DMS 273 treated with DMSO at 0.1 percent for 48 hours (cell line): ENCODE results near the gene ALG12.

ENCODE experiments used
- DNase-seq: peaks from one replicate; lab custom pipeline; 2025; lab: John Stamatoyannopoulos, UW

ALG12 gene

DNA sequence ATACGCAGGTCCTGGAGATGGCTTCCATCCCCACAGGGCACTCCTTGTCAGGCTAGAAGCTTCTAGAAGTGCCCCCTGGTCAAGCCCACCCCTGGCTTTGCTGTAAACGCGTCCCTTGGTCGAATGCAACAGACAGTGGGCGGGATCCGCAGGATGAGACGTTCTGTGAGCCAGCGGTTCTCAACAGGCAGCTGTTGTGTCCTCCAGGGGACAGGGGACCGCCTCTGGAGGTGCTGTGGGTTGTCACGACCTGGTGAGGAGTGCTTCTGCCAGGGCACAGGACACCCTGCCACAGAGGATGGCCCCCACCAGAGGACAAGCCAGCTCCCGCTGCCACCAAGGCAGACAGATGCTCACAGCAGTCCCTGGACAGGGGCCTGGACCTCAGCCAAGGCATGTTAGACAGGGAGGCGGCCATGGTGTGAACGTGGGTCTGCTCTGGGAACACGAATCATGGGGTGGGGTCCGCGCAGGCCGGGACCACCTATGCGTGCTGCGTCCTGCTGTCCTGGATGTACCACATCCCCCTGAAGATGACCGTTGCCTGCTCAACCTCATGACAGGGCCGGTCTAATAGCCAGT, 11.8 kb upstream of the ALG12 start:
- no peak for DNase-seq

DNA sequence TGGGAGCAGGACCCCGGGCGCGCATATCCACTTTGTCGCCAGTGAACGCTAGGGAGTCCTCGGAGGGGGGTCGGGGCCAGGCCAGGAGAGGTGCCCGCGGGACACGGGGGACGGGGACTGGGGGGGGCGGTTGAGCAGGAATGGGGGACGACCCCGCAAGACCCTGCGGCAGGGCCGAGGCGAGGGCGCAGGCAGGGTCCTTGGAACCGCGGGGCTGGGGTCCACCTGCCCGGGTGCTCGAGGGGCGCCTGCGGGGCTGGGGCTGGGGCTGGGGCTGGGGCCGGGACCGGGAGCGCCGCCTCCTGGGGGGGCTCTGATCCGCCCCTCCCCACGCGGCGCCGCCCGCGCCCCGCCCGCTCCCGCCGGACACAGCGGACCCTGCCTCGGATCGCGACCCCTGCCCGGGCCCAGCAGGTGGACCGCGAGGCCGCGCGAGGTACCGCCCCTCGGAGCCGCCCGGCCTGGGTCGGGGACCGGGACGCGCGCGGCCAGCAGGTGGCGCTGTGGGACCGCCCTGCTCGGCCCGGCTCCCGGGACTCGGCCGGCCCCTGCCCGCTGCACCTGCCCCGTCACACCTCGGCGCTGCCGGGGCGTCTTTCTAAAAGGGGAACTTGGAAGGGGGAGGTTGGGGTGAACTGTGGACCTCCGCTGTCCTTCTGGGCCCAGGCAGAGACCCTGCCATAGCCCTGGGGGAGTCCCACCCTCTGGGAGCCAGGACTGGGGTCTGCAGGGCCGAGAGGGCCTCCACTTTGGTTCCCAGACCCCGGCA, 11.2 kb upstream of the ALG12 start:
- no peak for DNase-seq

- no peak for DNase-seq
Measured at GRCh38 chr22:49928555-49929210, 10.4 kb upstream of the ALG12 start.

DNA sequence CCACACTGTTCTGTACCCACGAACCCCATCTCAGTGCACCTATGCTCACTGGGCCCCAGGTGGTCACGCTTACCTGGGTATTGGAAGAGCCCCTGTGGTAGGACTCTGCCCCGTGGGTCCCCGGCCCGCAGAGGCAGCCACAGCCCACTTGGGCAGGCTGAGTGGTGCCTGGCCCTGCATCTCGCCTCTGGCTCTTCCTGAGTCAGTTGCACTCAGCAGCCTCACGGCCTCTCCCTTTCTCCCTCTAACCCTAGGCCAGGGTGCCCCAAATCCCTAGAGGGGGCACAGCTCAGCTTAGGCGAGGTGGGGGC, 9.9 kb upstream of the ALG12 start:
- no peak for DNase-seq

DNA sequence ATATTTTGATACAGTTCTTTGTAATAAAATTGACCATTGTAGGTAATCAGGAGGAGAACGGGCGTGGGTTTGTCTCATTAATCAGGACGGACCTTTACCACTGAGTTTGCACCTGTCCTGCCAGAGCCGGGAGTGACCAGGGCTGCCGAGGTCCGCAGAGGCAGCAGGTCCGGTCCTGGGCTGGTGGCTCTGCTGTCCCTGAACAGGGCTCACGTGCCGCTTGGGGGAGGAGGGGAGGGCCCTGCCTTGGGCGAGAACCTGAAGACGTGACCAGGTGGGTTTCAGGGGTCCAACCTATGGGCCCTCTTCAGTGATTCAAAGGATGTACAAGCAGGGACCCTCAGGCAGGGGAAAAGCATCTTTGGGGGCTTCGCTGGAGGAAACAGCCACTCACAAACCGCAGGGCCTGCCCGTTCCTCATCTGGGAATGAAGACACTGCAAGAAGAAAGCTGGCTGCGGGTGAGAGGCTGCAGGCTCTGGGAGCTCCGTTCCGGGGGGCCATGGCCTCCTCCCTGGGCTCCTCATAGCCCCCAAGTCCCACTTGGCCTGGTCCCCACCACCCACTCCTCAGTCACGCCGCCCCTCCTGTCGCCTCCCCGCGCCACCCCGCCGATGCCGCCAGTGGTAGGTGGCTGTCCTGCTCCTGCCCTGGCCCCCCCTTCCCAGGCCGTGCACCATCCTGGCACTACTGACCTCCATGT, 9.4 kb upstream of the ALG12 start:
- no peak for DNase-seq

- DNase-seq, result no peak
Measured at GRCh38 chr22:49926916-49927315, 8.7 kb upstream of the ALG12 start.

DNA sequence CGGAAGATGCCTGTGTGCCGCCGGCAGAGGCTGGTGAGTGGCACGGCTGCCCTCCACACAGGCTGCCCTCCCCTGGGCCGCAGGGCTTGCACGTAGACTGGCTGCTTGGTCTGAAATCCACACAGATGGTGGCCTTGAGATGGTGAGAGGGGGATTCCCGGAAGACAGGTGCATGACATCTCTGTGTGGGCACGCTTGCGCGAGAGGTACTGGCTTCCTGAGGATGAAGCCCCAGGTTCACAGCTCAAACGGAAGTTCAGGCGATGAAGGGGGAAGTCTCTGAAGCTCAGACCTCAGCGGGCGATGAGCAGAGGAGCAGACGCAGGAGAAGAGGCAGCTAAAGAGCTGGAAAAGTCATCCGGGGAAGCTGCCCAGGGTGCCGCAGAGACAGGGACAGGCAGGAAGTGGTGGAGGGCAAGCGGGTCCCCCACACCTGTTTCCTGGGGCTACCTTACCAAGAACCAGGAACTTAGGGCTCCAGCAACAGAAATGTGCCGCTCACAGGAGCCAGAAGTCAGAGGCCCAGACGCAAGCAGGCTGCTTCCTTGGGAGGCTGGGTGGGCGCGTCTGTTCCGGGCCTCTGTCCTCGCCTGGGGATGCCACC, 7.4 kb upstream of the ALG12 start:
- DNase-seq, result no peak

- no peak for DNase-seq
Measured at GRCh38 chr22:49924113-49924833, 6.0 kb upstream of the ALG12 start.

GRCh38 chr22:49923445-49923844, 5.2 kb upstream of the ALG12 start:
- no peak for DNase-seq

DNA sequence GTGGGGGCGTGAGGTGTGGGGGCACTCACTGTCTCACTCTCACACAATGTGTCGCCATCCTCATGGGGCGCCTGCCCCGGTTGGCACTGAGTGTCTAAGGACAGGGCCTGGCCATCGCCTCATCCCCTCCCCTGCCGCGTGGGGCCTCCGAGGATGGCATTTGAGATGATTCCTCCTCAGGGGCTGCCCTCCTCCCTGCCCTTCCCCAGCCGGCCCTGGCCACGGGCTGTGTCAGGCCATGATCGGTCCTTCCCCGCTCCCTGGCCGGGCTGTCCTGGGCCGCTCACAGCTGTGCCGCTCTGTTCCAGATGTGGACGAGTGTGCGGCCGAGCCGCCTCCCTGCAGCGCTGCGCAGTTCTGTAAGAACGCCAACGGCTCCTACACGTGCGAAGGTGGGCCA, 4.7 kb upstream of the ALG12 start:
- DNase-seq, result no peak

- no peak for DNase-seq
Measured at GRCh38 chr22:49922484-49922883, 4.2 kb upstream of the ALG12 start.

DNA sequence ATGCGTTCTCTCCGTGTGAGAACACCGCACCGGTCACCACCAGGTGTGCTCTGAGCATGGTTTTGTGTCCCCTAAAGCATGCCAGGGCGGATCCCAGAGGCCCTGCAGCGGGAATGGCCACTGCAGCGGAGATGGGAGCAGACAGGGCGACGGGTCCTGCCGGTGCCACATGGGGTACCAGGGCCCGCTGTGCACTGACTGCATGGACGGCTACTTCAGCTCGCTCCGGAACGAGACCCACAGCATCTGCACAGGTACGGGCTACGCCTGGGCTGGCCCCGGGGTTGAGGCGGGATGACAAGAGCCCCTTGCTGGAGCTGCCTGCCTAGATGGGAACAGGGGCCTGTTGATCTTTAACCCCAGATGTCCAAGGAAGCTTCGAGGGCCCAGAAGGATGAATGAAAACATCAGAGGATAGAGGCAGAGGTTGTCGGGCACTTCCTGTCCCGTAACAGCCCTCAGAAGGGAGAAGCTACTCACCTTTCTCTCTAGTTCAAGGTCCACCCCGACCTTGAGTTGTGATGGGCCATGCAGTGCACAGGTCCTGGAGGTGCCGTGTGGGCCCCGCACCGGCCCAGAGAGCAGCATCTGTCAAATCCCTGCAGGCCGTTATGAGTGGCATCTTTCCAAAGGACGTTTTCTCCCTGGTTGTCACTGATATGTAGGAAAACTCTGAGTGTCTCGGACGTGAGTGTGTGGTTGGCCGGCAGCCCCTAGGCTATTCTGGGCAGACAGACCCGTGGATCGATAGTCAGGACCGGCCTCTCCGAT, 3.5 kb upstream of the ALG12 start:
- DNase-seq, result no peak

GRCh38 chr22:49920859-49921258, 2.6 kb upstream of the ALG12 start:
- no peak for DNase-seq

- DNase-seq, result no peak
Measured at GRCh38 chr22:49918911-49919881, 958 bp upstream of the ALG12 start.

DNA sequence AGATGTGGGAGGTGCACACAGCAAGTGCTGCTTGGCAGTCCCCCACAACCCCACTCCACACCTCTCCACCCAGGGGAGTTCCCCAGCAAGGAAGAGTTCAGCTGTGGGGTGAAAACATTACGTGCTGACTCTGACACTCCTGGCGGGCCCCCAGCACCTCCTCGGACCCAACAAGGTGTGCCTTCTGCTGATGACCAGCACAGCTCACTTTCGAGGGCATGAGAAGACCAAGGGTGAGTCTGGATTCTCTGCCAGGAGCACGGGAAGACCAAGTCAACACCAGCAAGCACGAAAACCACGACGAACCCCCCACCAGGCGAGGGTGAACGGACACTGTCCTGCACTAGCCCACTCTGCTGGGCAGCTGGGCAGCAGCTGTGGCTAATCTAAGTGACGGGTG, 1.4 kb downstream of the ALG12 start:
- DNase-seq, result no peak

GRCh38 chr22:49915610-49916009, 2.6 kb downstream of the ALG12 start:
- no peak for DNase-seq

DNA sequence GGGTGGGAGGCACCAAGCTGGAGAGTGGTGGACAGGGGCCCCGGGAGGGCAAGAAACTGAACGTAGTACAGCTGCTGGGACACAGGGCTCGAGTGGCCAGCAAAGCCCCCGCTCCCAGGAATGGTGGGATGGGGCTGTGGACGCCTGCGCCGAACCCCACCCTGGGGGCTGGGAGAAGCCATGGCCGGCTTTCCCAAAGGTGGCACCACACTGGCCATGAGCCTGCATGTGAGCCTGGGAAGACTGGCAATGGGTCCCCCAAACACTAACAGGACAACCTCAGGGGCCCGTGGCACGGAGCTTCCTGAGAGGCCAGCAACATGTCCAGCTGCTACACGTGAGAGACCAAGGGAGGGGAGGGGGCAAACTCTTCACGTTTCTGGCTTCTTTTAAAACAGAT, 4.0 kb downstream of the ALG12 start:
- DNase-seq, result no peak

DNA sequence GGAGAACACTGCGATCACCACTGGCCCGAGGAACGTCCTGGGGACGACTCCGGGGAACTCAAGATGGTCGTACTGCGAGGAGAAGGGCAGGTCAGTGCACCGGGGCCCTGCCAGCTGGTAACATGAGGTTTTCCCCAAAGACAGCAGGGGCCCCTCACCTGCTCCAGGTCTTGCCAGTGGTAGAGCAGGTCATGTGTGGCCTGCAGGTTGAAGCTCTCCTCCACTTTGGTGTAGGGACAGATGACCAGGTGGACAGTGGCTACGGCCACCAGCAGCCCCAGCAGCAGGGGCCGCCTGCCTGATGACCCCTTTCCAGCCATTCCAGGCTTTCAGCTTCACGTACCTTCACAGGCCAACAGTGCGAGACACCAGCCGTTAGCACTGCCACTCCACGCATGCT, 4.8 kb downstream of the ALG12 start:
- DNase-seq, result no peak

GRCh38 chr22:49913026-49913425, 5.2 kb downstream of the ALG12 start:
- no peak for DNase-seq
